HepG2 (cell line): ENCODE data around the gene ABTB2. TPM values are rescaled to one million over a fixed set of nuclear protein-coding genes. Genes with fewer than 3 reads are reported as not detected.

Experiments used
- AKAP8 ChIP-seq: sonication (generic); formaldehyde crosslinking; IDR thresholded peaks from 2 replicates; pipeline ENCODE4 v1.5.1; 2020; ENCODE audit warnings: mild to moderate bottlenecking, missing genetic modification reagents
- ARNT ChIP-seq: fragments of 450-650 bp; IDR thresholded peaks from 2 replicates; pipeline ENCODE4 v1.6.1; 2017
- ATF3 ChIP-seq: sonication (generic); formaldehyde crosslinking; IDR thresholded peaks from 2 replicates; pipeline ENCODE4 v1.4.0; 2020; ENCODE audit warnings: missing genetic modification reagents
- ATRX ChIP-seq: sonication (generic); formaldehyde crosslinking; IDR thresholded peaks from 2 replicates; pipeline ENCODE4 v1.4.0; 2020; ENCODE audit warnings: missing genetic modification reagents, borderline replicate concordance
- BATF2 ChIP-seq: sonication (generic); formaldehyde crosslinking; IDR thresholded peaks from 2 replicates; pipeline ENCODE4 v1.8.0; 2022; ENCODE audit warnings: mild to moderate bottlenecking, missing genetic modification reagents, moderate library complexity
- BHLHE40 ChIP-seq: IDR thresholded peaks from 2 replicates; pipeline ENCODE4 v1.6.1; 2011; ENCODE audit warnings: low read length, improper control_type of control experiment
- CC2D1A ChIP-seq: sonication (generic); formaldehyde crosslinking; IDR thresholded peaks from 2 replicates; pipeline ENCODE4 v1.8.1; 2023; ENCODE audit warnings: mild to moderate bottlenecking, missing genetic modification reagents
- KLF15 ChIP-seq: sonication (generic); formaldehyde crosslinking; IDR thresholded peaks from 2 replicates; pipeline ENCODE4 v1.8.1; 2023; ENCODE audit warnings: borderline replicate concordance, mild to moderate bottlenecking, inconsistent platforms, missing genetic modification reagents, mixed read lengths
- MLLT10 ChIP-seq: sonication (generic); formaldehyde crosslinking; IDR thresholded peaks from 2 replicates; pipeline ENCODE4 v1.4.0; 2020; ENCODE audit warnings: missing genetic modification reagents
- MTF1 ChIP-seq: sonication (generic); formaldehyde crosslinking; IDR thresholded peaks from 2 replicates; pipeline ENCODE4 v1.5.0; 2020; ENCODE audit warnings: missing genetic modification reagents
- REXO4 ChIP-seq: sonication (generic); formaldehyde crosslinking; IDR thresholded peaks from 2 replicates; pipeline ENCODE4 v1.8.0; 2022; ENCODE audit warnings: missing genetic modification reagents, mild to moderate bottlenecking, borderline replicate concordance
- SOX5 ChIP-seq: IDR thresholded peaks from 2 replicates; pipeline ENCODE4 v1.6.1; 2016; ENCODE audit warnings: borderline replicate concordance
- TBX2 ChIP-seq: sonication (generic); formaldehyde crosslinking; IDR thresholded peaks from 2 replicates; pipeline ENCODE4 v1.5.0; 2020; ENCODE audit warnings: missing genetic modification reagents, mild to moderate bottlenecking, borderline replicate concordance
- ZFP36L2 ChIP-seq: sonication (generic); formaldehyde crosslinking; IDR thresholded peaks from 2 replicates; pipeline ENCODE4 v1.4.0; 2020; ENCODE audit warnings: missing genetic modification reagents
- ZFP41 ChIP-seq: sonication (generic); formaldehyde crosslinking; IDR thresholded peaks from 2 replicates; pipeline ENCODE4 v1.4.0; 2020; ENCODE audit warnings: mild to moderate bottlenecking, missing genetic modification reagents, borderline replicate concordance
- ZGPAT ChIP-seq: IDR thresholded peaks from 2 replicates; pipeline ENCODE4 v1.6.1; 2016; ENCODE audit warnings: mild to moderate bottlenecking
- ZIK1 ChIP-seq: sonication (generic); formaldehyde crosslinking; IDR thresholded peaks from 2 replicates; pipeline ENCODE4 v1.5.0; 2020; ENCODE audit warnings: mild to moderate bottlenecking, low read depth, missing genetic modification reagents, borderline replicate concordance
- ZNF207 ChIP-seq: fragments of 450-650 bp; IDR thresholded peaks from 2 replicates; pipeline ENCODE4 v1.6.1; 2016; ENCODE audit warnings: antibody characterized with exemption, borderline replicate concordance
- ZNF225 ChIP-seq: sonication (generic); formaldehyde crosslinking; IDR thresholded peaks from 2 replicates; pipeline ENCODE4 v1.4.0; 2020; ENCODE audit warnings: mild to moderate bottlenecking, missing genetic modification reagents
- ZNF382 ChIP-seq: sonication (generic); formaldehyde crosslinking; IDR thresholded peaks from 2 replicates; pipeline ENCODE4 v1.5.0; 2020; ENCODE audit warnings: missing genetic modification reagents, mild to moderate bottlenecking, borderline replicate concordance
- ZNF468 ChIP-seq: sonication (generic); formaldehyde crosslinking; IDR thresholded peaks from 2 replicates; pipeline ENCODE4 v1.8.0; 2022; ENCODE audit warnings: mild to moderate bottlenecking, moderate library complexity, missing genetic modification reagents
- ZNF576 ChIP-seq: sonication (generic); formaldehyde crosslinking; IDR thresholded peaks from 2 replicates; pipeline ENCODE4 v1.4.0; 2020; ENCODE audit warnings: mild to moderate bottlenecking, missing genetic modification reagents
- polyA plus RNA-seq, 8 experiments: library from polyadenylated mRNA; depleted of rRNA in 3 of 8; stranded (reverse) in 7 of 8; unstranded in 1 of 8; fragments of >200 nt; fragmentation: Illumina TruSeq in 4 of 8; extraction: Trizol in 4 of 8; gene quantifications; 2 replicates each; pipeline versions ENCODE4 v1.2.1 to v1.2.3, GENCODE V29; 2011 to 2016; ENCODE audit warnings: low read depth in 4 of 8, missing spikeins in 1 of 8, mixed read lengths in 1 of 8; ENCODE audit not compliant: insufficient read depth in 1 of 8
- total RNA-seq, 5 experiments: library from RNA; depleted of rRNA; stranded (reverse); fragments of >200 nt; fragmentation: Illumina TruSeq; extraction: Trizol; gene quantifications; 2 replicates each; pipeline ENCODE4 v1.2.3, GENCODE V29; 2016; ENCODE audit warnings: low read depth in 1 of 5
- TF ChIP-seq, protein P1 (sequence below): sonication (generic); formaldehyde crosslinking; IDR thresholded peaks from 2 replicates; pipeline ENCODE4 v1.8.1; 2022; ENCODE audit warnings: low read depth, mild to moderate bottlenecking, missing genetic modification reagents
- TF ChIP-seq, protein P2 (sequence below): sonication (generic); formaldehyde crosslinking; IDR thresholded peaks from 2 replicates; pipeline ENCODE4 v1.9.0; 2021; ENCODE audit warnings: missing genetic modification reagents, borderline replicate concordance

ABTB2 gene
- total and polyA plus RNA-seq, 2 of the 13 experiments (the other 11 are each of a cell fraction or from before 2014, with no cell fraction given), result 5.1 to 15.4 TPM

DNA sequence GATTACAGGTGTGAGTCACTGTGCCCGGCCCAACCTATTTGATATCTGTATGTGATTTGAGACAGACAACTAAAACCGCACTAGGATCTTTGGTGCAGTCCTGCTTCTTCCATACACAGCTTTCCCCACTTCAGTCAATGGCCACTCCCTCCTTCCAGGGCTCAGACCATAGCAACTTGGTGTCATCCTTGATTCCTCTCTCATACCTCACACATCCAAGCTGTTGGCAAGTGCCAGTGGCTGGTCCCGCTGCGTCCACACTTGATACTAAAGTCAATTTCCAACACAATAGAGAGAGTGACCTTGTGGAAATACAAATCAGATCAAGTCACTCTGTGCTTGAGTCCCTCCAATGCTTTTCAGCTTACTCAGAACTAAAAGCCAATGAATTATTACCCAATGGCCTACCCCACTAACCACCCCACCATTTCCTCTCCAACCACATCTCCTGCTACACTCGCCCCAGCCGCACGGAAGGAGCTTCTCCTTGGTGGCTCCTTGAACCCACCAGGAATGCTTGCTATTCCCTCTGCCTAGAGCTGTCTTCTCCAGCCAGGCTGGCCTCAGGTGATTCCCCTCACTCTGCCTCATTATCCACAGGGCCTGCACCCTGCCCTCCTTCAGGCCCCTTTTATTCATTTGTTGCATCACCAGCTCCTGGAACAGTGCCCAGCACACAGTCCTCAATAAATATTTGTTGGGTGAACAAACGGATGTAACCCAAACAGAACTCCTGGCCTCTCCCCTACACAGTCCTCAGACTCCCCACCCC, 12.9 kb downstream of the ABTB2 start (continued):
- TF ChIP-seq ZGPAT (peak; percentile 92), ATRX (CRISPR knock-in tag) (no peak), BHLHE40 (0 out of 2 replicates have a peak, but pooled peaks have one; percentile 14), KLF15 (no peak), ATF3 (CRISPR knock-in tag) (peak; percentile 98), ZNF576 (no peak), ZFP41 (CRISPR knock-in tag) (no peak), ZIK1 (CRISPR knock-in tag) (peak; percentile 52; the same call in 1 of the 2 replicates), TBX2 (peak; percentile 91), ZNF382 (CRISPR knock-in tag) (no peak), ARNT (no peak), MTF1 (CRISPR knock-in tag) (no peak), MLLT10 (CRISPR knock-in tag) (no peak), ZNF225 (CRISPR knock-in tag) (no peak), REXO4 (CRISPR knock-in tag) (no peak), BATF2 (CRISPR knock-in tag) (no peak), ZNF468 (CRISPR knock-in tag) (no peak), SOX5 (CRISPR knock-in tag) (peak; percentile 94), ZNF207 (no peak), ZFP36L2 (CRISPR knock-in tag) (no peak), AKAP8 (CRISPR knock-in tag) (no peak), CC2D1A (CRISPR knock-in tag) (no peak)
- TF ChIP-seq, protein P1, sequence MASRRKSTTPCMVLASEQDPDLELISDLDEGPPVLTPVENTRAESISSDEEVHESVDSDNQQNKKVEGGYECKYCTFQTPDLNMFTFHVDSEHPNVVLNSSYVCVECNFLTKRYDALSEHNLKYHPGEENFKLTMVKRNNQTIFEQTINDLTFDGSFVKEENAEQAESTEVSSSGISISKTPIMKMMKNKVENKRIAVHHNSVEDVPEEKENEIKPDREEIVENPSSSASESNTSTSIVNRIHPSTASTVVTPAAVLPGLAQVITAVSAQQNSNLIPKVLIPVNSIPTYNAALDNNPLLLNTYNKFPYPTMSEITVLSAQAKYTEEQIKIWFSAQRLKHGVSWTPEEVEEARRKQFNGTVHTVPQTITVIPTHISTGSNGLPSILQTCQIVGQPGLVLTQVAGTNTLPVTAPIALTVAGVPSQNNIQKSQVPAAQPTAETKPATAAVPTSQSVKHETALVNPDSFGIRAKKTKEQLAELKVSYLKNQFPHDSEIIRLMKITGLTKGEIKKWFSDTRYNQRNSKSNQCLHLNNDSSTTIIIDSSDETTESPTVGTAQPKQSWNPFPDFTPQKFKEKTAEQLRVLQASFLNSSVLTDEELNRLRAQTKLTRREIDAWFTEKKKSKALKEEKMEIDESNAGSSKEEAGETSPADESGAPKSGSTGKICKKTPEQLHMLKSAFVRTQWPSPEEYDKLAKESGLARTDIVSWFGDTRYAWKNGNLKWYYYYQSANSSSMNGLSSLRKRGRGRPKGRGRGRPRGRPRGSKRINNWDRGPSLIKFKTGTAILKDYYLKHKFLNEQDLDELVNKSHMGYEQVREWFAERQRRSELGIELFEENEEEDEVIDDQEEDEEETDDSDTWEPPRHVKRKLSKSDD (CRISPR knock-in tag), result 0 out of 2 replicates have a peak, but pooled peaks have one; percentile 34
- TF ChIP-seq, protein P2, sequence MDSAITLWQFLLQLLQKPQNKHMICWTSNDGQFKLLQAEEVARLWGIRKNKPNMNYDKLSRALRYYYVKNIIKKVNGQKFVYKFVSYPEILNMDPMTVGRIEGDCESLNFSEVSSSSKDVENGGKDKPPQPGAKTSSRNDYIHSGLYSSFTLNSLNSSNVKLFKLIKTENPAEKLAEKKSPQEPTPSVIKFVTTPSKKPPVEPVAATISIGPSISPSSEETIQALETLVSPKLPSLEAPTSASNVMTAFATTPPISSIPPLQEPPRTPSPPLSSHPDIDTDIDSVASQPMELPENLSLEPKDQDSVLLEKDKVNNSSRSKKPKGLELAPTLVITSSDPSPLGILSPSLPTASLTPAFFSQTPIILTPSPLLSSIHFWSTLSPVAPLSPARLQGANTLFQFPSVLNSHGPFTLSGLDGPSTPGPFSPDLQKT, result no peak
